Pulmonary artery endothelial cell (primary cell): ENCODE measurements around the gene CYP3A5. TPM values are rescaled to one million over a fixed set of nuclear protein-coding genes. Genes with fewer than 3 reads are reported as not detected.
"Not testable (repeated sequence)": the region's sequence is repeated elsewhere in the genome, so short reads cannot be mapped to it uniquely, and the experiment has no call there.

ENCODE experiments used
- DNase-seq: peaks from one replicate; pipeline ENCODE4 v3.0.0-alpha.2; 2011; ENCODE audit warnings: low read depth, low spot score
- total RNA-seq: library from RNA; depleted of rRNA; stranded (reverse); fragments of >200 nt; gene quantifications from 2 replicates; pipeline ENCODE4 v1.2.3, GENCODE V29; 2014

CYP3A5 gene
- total RNA-seq, 1 donor from 2014 or later: not detected

GRCh38 chr7:99642027-99642426, 37.8 kb downstream of the CYP3A5 start:
- no peak for DNase-seq

- no peak for DNase-seq
These were observed 40.5 kb downstream of the CYP3A5 start for GRCh38 chr7:99639267-99639666.

- no peak for DNase-seq
These were observed 41.1 kb downstream of the CYP3A5 start for GRCh38 chr7:99638731-99639130.

GRCh38 chr7:99637414-99637813, 42.4 kb downstream of the CYP3A5 start:
- not testable (repeated sequence) for DNase-seq

GRCh38 chr7:99631295-99632109, 48.3 kb downstream of the CYP3A5 start:
- DNase-seq: no peak

GRCh38 chr7:99629643-99630042, 50.2 kb downstream of the CYP3A5 start:
- no peak for DNase-seq

- no peak for DNase-seq
These were observed 51.0 kb downstream of the CYP3A5 start for GRCh38 chr7:99628471-99629465.

GRCh38 chr7:99627513-99627912, 52.3 kb downstream of the CYP3A5 start:
- no peak for DNase-seq

- DNase-seq: no peak
These were observed 53.1 kb downstream of the CYP3A5 start for GRCh38 chr7:99626661-99627060.

- no peak for DNase-seq
These were observed 53.8 kb downstream of the CYP3A5 start for GRCh38 chr7:99625961-99626360.

- DNase-seq: no peak
These were observed 54.5 kb downstream of the CYP3A5 start for GRCh38 chr7:99625321-99625720.

GRCh38 chr7:99624484-99624883, 55.3 kb downstream of the CYP3A5 start:
- no peak for DNase-seq

- DNase-seq: no peak
These were observed 55.9 kb downstream of the CYP3A5 start for GRCh38 chr7:99623702-99624447.

- DNase-seq: no peak
These were observed 56.6 kb downstream of the CYP3A5 start for GRCh38 chr7:99623091-99623693.

GRCh38 chr7:99622596-99622995, 57.2 kb downstream of the CYP3A5 start:
- no peak for DNase-seq

- DNase-seq: no peak
These were observed 58.5 kb downstream of the CYP3A5 start for GRCh38 chr7:99621271-99621670.

GRCh38 chr7:99619571-99620130, 60.1 kb downstream of the CYP3A5 start:
- DNase-seq: no peak

GRCh38 chr7:99618726-99619125, 61.1 kb downstream of the CYP3A5 start:
- DNase-seq: no peak

GRCh38 chr7:99617192-99617781, 62.5 kb downstream of the CYP3A5 start:
- DNase-seq: no peak
